Fibroblast of skin of right quadriceps (primary cell): ENCODE results near the gene CLCN5.
A peak's percentile ranks its signal among the peaks of the same experiment; 100 is the strongest.
"Not testable (repeated sequence)": the region's sequence is repeated elsewhere in the genome, so short reads cannot be mapped to it uniquely, and the experiment has no call there.

ENCODE experiments used
- DNase-seq: peaks from one replicate; pipeline ENCODE4 v3.0.0-alpha.2; 2013

The CLCN5 gene

DNA sequence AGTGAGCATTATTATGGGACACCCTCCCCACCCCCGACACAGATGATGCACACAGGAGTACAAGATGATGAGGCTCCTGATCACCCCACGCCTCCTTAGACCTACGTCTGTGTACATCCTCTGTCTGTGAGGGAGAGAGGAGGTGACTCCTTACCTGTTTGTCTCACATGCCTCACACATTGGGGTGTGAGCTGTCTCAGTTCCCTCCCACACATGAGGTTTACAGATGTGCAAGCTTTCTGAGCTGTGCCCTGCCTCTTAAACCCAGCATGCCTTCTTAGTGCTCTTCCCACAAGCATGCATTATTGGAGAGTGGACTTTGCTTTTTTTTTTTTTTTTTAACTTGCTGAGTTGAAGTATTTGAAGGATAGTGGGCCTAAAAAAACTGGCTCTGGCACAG is 76.7 kb downstream of the CLCN5 start:
- peak; percentile 6 for DNase-seq

DNA sequence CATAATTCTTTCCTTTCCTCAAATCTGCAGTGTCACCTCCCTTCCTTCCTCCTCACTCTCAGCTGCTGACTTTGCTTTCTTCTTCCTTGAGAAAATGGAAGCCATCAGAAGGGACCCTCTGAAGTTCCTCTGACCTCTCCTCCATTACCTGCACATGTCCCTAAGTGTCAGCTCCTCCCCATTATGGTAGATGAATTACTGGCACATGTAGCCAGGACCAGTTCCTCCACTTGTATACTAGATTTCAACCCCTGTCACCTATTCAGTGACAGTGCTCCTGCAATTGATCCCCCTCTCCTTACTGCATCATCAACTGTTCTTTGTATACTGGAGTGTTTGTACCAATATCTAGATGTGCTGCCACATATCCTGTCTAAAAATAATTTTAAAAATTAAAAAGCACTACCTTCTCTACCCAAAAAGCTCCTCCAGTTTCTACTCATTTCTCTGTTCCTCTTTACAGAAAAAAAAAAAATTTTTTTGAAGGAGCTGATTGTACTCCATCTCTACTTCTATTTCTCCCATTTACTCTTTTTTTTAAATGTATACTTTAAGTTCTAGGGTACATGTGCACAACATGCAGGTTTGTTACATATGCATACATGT is 78.6 kb downstream of the CLCN5 start:
- no peak for DNase-seq

DNA sequence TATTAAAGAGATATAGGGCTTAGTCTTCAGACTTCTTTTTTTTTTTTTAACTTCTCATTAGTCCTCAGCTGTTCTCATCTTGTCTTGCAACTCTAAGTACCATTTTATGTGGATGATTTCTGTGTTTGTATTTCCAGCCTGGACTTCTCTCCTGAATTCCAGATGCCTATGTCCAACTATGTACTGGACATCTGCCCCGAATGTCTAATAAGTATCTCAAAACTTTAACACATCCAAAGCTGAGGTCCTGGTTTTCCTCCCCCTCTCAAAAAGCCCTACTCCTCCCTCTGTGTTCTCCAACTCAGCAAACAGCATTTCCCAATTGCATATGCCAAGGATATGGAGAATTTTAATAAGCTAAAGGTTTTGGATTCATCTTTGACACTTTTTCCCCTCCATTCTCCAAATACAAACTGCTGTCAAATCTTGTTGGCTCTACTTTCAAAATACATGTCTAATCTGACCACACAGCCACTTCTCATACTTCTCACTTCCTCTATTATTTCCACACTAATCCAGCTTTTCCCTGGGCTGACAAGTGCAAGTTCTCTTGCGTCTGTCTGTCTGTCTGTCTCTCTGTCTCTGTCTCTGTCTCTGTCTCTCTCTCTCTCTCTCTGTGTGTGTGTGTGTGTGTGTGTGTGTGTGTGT is 79.8 kb downstream of the CLCN5 start:
- DNase-seq, result no peak

DNA sequence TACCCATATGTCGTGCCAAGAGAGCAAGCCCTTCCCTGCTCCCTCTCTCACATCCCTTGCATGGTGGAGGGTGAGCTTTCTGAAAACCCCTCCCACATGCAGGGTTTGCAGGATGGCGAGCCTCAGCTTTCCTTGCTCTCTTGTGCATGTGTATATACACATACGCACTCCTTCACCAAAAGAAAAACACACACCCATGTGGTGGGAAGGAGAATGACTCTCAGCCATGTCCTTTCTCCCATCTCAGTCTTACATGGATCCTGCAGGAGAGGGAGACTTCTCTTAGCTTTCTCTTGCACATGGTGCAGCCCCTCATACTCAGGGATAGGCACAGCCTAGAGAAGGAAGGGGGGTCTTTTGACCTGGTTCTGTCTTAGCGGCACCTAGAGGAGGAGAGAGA is 81.1 kb downstream of the CLCN5 start:
- DNase-seq, result no peak

DNA sequence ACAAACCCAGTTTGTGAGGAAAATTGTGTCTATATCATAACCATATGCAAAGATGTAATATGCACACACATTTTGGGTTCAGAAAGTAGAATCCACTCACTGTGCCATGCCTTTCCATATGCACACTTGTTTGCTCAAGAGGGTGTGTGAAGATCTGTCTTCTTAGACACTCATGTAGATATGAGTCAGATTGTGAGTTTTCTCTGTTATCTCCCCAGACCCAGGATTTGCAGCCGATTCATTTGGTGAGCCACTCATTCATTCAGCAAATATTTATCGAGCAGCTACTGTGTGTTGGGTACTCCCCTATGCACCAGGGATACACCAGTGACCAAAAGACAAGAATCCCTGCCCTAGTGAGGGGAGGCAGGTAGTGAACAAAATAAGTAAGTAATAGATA is 81.5 kb downstream of the CLCN5 start:
- no peak for DNase-seq

DNA sequence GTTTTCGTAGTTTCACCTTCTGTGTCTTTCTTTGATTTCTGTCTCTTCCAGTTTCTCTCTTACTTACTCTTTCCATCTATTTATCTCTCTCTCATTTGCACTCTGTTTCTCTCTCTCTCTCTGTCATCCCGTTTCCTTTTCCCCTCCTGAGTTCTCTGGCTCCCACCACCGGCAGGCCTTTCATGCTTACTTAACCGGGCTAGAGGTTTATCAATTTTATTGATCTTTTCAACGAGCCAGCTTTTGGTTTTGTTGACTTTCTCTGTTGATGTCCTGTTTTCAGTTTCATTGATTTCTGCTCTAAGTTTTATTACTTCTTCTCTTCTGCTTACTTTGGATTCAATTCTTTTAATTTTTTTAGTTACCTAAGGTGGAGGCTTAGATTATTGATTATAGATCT is 103.2 kb downstream of the CLCN5 start:
- DNase-seq, result not testable (repeated sequence)

DNA sequence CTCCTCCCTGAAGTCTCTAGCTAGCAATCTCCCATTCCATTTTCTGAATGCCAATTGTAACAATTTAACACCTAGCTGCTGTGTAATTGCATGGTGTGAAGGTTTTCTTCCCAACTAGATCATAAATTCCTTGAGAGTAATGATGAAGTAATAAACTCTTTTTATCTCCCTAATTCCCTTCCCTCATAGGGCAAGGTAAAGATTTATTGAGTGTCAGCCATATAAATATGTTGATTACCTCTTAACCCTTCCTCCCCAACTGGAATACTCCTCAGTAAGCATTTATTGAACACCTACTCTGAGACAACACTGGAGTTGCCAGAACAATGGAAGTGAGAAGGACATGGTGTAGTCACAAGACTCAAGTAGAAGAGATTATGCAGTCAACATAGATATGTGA is 112.7 kb downstream of the CLCN5 start:
- no peak for DNase-seq

DNA sequence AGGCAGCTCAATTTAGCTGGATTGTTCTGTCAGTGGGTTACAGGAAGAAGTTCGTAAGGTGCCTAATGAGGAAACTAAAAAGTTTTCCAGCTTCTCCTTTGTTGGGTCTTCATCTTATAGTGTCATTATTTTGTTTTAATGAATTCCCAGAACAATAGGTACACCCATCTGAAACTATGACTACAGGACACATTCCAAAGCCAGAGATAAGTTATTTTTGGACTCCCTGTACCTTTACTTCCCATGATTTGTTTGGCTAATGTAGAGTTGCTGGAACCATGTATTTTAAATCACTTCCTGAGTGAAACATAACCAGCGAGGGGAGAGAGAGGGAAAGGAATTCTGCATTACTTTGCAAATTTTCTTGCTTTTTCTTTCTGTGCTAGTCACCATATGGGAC is 114.0 kb downstream of the CLCN5 start:
- no peak for DNase-seq

DNA sequence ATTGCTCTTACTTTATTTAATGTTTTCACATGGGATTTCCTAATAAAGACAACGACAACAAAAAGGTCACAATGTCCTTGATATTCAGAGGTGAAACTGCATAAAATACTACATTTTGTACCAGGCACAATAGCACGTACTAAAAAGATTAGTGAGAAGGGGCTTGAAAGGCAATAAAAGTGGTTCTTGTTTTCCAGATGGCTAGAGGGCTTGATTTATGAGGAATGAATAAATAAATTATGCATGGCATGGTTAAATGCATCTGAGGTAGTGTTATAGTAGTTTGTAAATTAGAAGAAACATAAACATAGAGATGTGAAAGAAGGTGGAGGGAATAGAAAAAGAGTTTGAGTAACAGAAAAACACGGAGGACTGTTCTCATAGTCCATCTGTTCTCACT is 123.4 kb downstream of the CLCN5 start:
- DNase-seq, result no peak

DNA sequence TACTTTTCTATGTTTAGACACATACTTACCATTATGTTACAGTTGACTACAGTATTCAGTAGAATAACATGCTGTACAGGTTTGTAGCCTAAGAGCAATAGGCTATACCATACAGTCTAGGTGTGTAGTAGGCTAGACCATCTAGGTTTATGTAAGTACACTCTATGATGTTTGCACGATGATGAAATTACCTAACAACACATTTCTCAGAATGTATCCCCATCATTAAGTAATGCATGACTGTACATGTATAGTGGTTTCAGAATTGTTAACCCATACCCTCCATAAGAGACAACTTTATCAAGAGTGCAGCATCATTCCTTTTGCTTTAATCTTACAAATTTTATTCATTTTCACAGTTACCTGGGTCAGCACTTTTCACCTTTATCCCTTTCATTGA is 126.8 kb downstream of the CLCN5 start:
- DNase-seq, result no peak

DNA sequence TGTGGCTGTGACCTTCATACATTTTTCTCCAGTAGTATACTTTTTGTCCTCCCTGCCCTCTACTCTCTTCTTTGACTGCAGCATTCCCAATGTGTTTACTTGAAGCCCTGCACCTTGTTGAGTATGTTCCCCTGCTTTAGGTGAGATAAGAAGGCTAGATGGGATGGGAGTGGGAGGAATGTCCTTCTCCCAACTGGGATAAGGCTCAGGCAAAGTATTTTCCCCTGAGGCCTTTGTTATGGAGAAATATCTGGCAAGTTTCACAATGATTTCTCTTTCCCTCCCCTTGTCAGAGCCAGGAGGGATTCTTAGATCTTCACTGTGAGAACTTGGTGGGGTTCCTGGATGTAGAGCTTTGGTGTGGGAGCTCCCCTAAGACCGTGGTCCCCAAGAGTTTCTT is 131.8 kb downstream of the CLCN5 start:
- no peak for DNase-seq

DNA sequence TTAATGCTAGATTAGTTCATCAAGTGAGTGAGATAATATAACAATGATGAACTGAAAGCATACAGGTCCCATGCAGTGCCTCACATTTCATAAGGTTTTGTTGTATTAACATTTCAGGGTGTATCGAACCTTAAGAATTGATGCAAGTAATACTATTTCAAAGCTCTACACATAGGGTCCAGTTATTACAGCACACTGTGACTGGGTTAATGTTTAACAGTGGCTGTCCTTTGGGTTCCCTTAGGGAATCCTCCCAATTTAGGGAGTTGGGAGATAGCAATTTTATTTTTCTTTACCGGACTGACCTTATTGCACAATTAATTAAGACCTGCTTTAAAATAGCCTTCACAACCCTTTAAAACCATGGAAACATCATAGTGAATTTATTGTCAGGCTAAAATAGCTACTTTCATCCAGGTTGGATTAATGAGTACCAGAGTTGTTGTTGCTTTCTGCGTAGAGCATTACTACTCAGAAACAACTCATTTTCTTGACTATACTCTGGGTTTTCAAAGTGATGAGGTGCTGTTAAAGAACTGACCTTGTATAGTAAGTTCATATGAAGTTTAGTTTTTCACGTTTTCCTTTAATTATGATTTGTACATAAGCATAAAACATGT is 144.0 kb downstream of the CLCN5 start:
- no peak for DNase-seq

DNA sequence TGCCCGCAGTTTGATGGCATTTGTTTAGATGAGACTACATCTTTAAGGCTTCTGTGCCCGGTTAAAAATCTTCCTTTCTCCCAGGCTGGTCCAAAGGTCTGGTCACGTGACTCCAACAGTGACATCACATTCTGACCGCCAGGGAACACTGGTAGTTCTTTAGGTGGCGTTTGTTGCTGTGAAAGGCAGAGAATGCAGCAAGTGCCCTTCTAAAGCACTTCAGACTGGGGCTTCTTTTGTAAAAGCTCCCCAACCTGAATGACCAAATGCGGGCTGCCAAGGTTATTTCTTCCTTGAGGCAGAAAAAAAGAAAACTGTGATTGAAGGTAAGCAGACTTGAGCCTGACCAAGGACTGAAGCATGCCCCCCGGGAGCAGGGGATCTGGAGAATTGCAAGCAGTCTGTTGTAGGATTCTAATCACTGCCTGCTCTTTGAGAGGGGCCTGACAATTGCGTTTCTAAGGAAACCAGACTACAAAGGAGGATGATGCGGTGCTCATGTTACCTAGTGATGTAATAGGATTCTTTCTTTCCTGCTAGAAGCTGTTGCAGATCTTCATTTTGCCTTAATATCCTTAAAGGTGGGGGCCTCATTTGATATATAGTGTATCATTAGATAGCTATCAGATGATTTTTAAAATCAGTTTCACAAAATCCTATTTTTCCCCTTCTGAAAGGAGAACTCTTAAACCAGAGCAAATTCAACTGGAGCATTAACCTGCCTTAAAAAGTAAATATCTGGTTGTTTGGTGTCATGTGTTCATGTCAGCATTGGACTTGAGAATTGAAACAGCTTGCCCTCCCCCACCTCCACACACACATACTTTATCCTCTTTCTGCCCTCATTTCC is 145.3 kb downstream of the CLCN5 start:
- peak; percentile 19 for DNase-seq

DNA sequence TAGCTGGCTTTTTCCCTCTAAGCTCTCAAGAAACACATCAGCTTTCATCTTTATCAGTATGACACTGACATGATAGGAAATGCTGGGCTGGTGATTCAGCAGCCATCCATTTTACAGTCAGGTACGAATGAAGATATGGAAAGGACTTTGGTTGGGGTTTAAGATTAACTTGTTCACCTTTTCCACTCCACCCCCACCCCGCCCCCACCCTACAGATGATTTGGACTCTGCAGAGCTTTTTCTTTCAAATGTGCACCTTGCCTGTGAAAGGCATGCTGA is 145.8 kb downstream of the CLCN5 start:
- DNase-seq, result no peak

DNA sequence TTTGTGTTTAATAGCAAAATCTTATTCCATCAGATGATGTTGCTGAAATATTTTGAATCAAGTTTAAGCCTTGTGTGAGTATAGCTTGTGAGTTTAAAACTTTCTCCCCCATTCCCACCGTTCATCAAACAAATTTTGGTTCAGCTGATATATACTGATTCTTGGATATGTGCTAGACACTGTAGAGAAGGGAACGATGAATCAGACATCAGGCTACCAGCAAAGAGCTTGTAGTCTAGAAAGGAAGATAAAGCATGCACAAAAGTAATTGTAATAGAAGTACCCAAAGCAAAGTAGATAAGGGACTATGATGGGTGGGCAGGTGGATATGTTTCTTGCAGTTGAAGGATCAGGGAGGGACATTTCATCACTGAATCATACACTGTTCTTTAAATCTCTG is 146.5 kb downstream of the CLCN5 start:
- DNase-seq, result no peak

DNA sequence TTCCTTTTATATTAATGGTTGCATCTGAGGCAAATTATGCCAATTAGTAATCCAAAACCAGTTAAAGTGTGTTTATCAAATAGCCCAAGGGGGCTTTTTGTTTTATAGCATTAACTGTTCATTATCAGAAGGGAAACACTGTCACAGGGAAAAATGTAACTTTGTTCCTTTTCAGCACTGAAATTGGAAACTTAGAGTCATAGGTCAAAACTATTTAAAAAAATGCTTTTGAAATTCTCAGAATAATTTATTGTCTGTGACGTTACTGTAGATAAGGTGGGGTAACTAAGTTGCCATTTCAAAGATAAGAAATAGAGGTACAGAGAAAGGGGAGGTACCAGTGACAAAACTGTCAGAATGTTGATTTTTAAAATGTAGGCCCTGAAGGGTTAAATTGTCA is 149.1 kb downstream of the CLCN5 start:
- no peak for DNase-seq

DNA sequence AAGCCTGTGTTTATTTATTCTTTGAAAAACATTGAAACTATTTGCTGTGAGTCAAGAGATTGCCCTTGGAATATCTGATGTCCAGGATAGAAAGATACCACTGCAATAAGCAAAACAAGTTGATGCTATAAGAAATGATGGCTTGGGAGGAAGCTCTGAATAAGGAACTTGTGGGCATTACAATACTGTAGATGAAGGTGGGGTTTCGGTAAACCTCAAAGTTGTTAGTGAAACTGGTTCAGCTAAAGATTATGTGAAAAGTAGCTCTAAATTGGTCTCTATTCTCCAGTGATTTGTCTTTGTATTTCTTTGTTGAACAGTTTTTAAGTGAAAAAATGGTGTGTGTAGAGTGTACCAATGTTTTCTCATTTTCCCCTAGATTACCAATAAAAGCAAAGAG is 149.7 kb downstream of the CLCN5 start:
- DNase-seq, result no peak

DNA sequence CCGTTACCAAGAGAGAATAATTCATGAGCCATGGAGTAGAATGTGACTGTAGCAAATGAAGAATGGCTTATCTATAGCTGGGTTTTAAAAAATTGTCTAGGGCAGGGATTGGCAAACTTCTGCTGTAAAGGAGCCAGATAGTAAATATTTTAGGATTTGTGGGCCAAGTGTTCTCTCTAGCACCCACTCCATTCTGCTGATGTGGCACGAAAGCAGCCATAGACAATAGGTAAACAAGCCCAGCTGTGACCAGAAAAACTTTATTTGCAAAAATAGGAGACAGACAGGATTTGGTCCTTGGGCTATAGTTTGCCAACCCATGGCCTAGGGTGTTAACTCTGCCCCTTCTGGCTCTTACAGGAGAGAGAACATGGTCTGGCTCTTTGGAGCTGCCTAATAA is 151.2 kb downstream of the CLCN5 start:
- DNase-seq, result no peak

DNA sequence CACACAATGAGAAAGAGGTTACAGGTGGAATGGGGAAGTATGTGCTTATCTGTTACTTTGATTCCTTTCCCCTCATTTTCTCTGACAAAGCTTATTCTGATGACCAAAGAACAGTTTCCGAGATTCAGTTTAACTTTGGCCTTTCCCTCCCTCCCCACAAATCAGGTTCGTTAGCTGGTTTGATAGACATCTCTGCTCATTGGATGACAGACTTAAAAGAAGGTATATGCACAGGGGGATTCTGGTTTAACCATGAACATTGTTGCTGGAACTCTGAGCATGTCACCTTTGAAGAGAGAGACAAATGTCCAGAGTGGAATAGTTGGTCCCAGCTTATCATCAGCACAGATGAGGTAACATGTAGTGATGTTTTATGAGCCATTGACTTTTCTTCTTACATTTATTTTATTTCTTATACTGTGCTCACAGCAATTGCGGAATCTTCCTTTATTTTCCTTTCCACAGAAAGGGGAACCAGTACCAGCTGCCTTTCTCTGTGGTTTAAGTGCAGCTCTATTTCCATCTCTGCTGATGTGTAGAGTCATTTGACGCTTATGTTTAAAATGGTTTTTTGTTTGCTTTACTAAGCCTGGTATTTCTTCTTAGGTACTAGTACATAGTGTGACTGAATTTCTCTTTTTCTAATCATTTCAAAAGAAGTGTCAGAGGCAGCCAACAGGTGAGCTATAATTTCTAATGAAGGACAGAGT is 153.4 kb downstream of the CLCN5 start:
- DNase-seq, result no peak

DNA sequence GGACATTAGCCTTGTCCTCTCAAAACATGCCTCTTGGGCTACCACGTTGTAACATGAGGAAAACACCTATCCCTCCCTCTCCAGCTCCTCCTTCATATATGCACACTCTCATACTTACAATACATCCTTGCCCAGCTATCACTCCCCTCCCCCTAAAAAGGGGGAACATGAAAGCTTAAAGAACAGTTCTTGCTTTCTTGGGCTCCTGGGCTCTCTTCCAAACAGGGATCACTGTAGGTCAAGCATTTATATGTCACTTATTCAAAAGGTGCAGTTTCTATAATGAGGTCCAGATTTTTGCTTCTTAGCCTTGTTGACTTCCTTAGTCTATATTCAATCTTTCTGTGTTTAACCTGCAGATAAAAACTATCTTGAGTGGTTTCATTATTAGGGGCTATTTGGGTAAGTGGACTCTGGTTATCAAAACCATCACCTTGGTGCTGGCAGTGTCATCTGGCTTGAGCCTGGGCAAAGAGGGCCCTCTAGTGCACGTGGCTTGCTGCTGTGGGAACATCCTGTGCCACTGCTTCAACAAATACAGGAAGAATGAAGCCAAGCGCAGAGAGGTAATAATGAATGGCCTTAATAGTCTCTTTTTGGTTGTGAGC is 159.0 kb downstream of the CLCN5 start:
- DNase-seq, result peak; percentile 9

DNA sequence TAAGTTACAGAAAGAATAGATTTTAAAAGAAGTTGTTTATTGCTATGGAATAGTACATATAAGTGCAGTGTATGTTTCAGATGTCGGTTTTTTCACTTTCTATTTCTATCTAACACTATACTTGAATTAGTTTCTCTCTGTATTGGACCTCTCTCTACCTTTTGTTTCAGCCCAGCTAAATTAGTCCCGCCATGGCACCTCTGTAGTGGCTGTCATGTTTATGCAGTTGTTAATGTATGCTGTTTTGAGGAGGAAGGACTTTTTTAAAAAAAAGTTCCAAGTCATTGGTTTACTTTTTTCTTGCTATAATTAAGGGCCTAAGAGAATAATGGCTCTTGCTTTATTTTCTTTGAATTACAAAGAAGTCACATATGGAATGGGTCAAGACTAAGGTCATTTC is 160.3 kb downstream of the CLCN5 start:
- no peak for DNase-seq

DNA sequence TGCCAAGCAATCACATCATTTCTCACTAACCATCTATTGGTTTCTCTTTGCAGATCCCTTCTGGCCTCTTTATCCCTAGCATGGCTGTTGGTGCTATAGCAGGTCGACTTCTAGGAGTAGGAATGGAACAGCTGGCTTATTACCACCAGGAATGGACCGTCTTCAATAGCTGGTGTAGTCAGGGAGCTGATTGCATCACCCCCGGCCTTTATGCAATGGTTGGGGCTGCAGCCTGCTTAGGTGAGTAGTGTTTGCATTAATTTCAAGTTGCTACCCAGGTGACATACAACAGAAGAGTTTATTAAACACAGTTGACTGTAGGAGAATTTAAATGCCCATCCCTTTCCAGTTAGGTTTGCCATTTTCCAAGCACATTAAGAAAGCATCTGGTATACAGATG is 166.2 kb downstream of the CLCN5 start:
- no peak for DNase-seq

DNA sequence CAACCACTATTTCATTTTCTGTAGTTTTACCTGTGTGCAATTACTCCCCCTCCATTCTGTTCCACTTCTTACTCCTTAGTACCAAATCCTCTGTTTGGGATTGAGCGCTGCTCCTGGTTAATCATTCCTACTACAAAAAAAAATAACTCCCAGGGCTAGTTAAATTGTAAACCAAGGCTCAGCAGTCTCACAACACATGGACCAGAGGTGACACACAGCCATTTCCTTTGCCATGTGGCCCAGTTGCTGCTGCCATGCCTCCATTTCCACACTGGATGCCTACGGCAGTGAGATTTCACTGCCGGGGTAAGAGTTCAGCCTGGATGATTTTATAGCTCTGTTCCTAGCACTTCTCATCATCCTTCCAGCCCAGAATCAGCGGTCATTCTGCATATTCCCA is 171.2 kb downstream of the CLCN5 start:
- no peak for DNase-seq
